A549 treated with AZD2906 at 1 μM for 4 hours (cell line): Measurements from ENCODE around the gene IDI1. TPM values are rescaled to one million over a fixed set of nuclear protein-coding genes. Genes with fewer than 3 reads are reported as not detected.

Source experiments
- total RNA-seq: library from RNA; stranded (reverse); fragments of 200-300 nt; extraction: Qiagen RNA extraction; gene quantifications from 5 replicates; pipeline ENCODE4 v1.2.3, GENCODE V29; 2022

The IDI1 gene
- 31.1 to 35.4 TPM (median 34.4 TPM) in 5 replicates for total RNA-seq

GRCh38 chr10:1048732-1049424, at the start of gene IDI1:
Gene IDI1 (minus strand): TSS chr10:1049119. CDS start chr10:1049003, 116 bp downstream.

GRCh38 chr10:1056326-1057105, 7.6 kb upstream of the IDI1 start, which contains the start of gene WDR37:
Gene WDR37 (plus strand): TSS chr10:1056385. CDS start chr10:1072156, 15,771 bp downstream.

GRCh38 chr10:1025683-1026082, 23.2 kb downstream of the IDI1 start, which contains the start of gene IDI2:
Gene IDI2 (minus strand): TSS chr10:1025859. CDS start chr10:1024723, 1,136 bp downstream.

Other genes with a start within 250 kb of the IDI1 start
- gene LARP4B, start 117.4 kb downstream of the IDI1 start, total RNA-seq = 33.1 to 41.4 TPM (median 36.1 TPM) in 5 replicates
- gene GTPBP4, start 60.7 kb downstream of the IDI1 start, total RNA-seq = 94.1 to 128 TPM (median 96.1 TPM) in 5 replicates
- gene IDI2, start 23.3 kb downstream of the IDI1 start, total RNA-seq = 0.05 to 0.10 TPM (median 0.09 TPM) in 3 of 5 replicates, not detected in the others
- 8.0 to 9.2 TPM (median 8.5 TPM) in 5 replicates for gene WDR37, start 7.3 kb upstream of the IDI1 start, total RNA-seq